ENCODE results near the gene TRAF3. TPM values are rescaled to one million over a fixed set of nuclear protein-coding genes. Genes with fewer than 3 reads are reported as not detected.
A peak's percentile ranks its signal among the peaks of the same experiment; 100 is the strongest.

The TRAF3 gene
- total and polyA plus RNA-seq, 3 donors from 2014 or later = 24.3 to 38.8 (median 38.2) TPM

- WGBS, 2 donors = 84 to 88% methylated on average over 35 to 43 of the region's 43 CpGs
- DNase-seq = peak; percentile 69
- Histone ChIP-seq H3K9me3 (no peaks in the 10 kb centered on the region), H3K27ac (no peak overlapping the region), H3K4me1 (peaks cover 19% of the 10 kb centered on the region), H3K27me3 (no peaks in the 10 kb centered on the region), H3K4me3 (no peak overlapping the region), H3K36me3 (ENCODE audit: low read depth, missing control alignments) (no peaks in the 10 kb centered on the region)
- no peak for TF ChIP-seq CTCF (IDR thresholded peaks at IDR 0.05)
- no peak for TF ChIP-seq POLR2A (IDR thresholded peaks at IDR 0.05)
- intact Hi-C loops (cut with DNase I; ENCODE audit: low total_unique reads) = no loop called here
Measured at GRCh38 chr14:102939820-102940561, 162.7 kb downstream of the TRAF3 start.

GRCh38 chr14:102940729-102941362 is 163.6 kb downstream of the TRAF3 start:
- intact Hi-C loops (cut with DNase I; ENCODE audit: low total_unique reads) = no loop called here
- 47 to 51% methylated on average over 16 to 19 of the region's 19 CpGs for WGBS, 2 donors
- Histone ChIP-seq H3K27ac (peak overlapping the region in 1 of 2 donors; percentile 28), H3K36me3 (ENCODE audit: low read depth, missing control alignments) (no peaks in the 10 kb centered on the region), H3K4me3 (no peak overlapping the region), H3K9me3 (no peaks in the 10 kb centered on the region), H3K27me3 (no peaks in the 10 kb centered on the region), H3K4me1 (peaks cover 19% of the 10 kb centered on the region)
- TF ChIP-seq CTCF (IDR thresholded peaks at IDR 0.05) (no peak), POLR2A (IDR thresholded peaks at IDR 0.05) (no peak)
- DNase-seq = peak; percentile 71

GRCh38 chr14:102941419-102942011 is 164.3 kb downstream of the TRAF3 start:
- Histone ChIP-seq H3K4me1 (peaks cover 19% of the 10 kb centered on the region), H3K27me3 (no peaks in the 10 kb centered on the region), H3K27ac (peak overlapping the region in 1 of 2 donors; percentile 28), H3K36me3 (ENCODE audit: low read depth, missing control alignments) (no peaks in the 10 kb centered on the region), H3K9me3 (no peaks in the 10 kb centered on the region), H3K4me3 (no peak overlapping the region)
- DNase-seq = peak; percentile 55
- intact Hi-C loops (cut with DNase I; ENCODE audit: low total_unique reads) = no loop called here
- 57 to 80% methylated on average over 10 of the region's 10 CpGs for WGBS, 2 donors
- no peak for TF ChIP-seq POLR2A (IDR thresholded peaks at IDR 0.05)
- TF ChIP-seq CTCF (IDR thresholded peaks at IDR 0.05) = no peak

- Histone ChIP-seq H3K4me1 (peaks cover 19% of the 10 kb centered on the region), H3K27ac (peak overlapping the region in 1 of 2 donors; percentile 28), H3K4me3 (no peak overlapping the region), H3K36me3 (ENCODE audit: low read depth, missing control alignments) (no peaks in the 10 kb centered on the region), H3K27me3 (no peaks in the 10 kb centered on the region), H3K9me3 (no peaks in the 10 kb centered on the region)
- TF ChIP-seq CTCF (IDR thresholded peaks at IDR 0.05) = no peak
- TF ChIP-seq POLR2A (IDR thresholded peaks at IDR 0.05) = no peak
- no peak for DNase-seq
- intact Hi-C loops (cut with DNase I; ENCODE audit: low total_unique reads) = no loop called here
- 84 to 85% methylated on average over 12 to 13 of the region's 13 CpGs for WGBS, 2 donors
Measured at GRCh38 chr14:102942069-102942468, 164.8 kb downstream of the TRAF3 start.
